ENCODE measurements around the gene HMGCL.
"Not testable (repeated sequence)": the region's sequence is repeated elsewhere in the genome, so short reads cannot be mapped to it uniquely, and the experiment has no call there.

HMGCL gene

DNA sequence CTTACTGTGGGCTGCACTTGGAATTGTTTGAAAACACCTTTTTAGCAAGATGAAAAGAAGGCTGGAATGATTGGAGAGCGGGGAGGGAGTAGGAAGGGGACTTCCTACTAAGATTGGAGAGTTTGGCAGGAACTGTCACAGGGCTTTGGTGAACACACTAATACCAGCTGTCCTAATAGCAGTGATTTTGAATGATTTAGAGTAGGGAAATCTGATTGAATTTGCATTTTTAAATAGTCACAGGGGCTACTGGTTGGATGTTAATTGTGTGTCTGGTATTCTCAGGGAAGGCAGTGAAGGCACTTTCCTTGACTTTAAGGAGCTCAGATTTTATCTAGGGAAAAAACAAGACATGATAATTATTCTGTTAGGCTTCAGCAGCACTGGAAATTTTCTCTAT, 2.5 kb upstream of the HMGCL start:
- DNase-seq (ENCODE audit: low spot score) (no peak), FAIRE-seq (no peak)

DNA sequence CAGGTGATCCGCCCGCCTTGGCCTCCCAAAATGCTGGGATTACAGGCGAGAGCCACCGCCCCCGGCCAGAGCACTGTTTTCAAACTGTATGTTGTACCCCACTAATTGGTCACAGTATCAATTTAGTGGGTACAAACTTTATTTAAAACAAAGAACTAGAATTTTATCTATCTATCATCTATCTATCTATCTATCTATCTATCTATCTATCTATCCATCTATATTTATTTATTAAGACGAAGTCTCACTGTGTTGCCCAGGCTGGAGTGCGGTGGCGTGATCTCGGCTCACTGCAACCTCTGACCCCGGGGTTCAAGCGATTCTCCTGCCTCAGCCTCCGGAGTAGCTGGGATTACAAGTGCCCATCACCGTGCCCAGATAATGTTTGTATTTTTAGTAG, 1.4 kb upstream of the HMGCL start:
- not testable (repeated sequence) for FAIRE-seq; DNase-seq (ENCODE audit: low spot score)

DNA sequence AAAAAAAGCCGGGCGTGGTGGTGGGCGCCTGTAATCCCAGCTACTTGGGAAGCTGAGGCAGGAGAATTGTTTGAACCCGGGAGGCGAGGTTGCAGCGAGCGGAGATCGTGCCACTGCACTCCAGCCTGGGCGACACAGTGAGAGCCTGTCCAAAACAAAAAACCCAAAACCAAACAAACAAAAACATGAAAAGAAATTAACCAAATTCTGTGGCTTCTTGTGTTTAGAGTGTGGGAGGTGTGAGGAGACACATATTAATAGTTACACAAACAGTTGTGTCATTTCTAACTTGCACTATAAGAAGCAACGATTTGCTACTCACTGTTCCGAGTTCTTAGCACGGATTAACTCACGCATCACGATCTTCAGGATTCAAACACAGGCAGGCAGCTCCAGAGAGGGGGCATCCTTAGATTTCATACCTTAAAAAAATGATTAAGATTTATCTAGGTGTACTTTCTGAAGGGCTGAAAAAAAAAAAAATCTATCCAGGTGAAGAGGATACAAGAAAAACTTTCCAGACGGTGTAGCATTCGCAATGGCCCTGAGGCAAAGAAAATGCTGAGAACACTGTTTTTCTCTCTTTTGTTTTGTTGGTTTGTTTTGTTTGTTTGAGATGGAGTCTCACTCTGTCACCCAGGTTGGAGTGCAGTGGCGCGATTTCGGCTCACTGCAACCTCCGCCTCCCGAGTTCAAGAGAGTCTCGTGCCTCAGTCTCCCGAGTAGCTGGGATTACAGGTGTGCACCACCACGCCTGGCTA, 713 bp upstream of the HMGCL start:
- no peak for DNase-seq (ENCODE audit: low spot score)
- no peak for FAIRE-seq

- no peak for FAIRE-seq
These were observed 536 bp downstream of the HMGCL start for GRCh38 chr1:23824711-23825075.

GRCh38 chr1:23823767-23824166, 1.5 kb downstream of the HMGCL start:
- DNase-seq (ENCODE audit: low spot score) (no peak), FAIRE-seq (no peak)

More at GRCh38 chr1:23824711-23825075, 536 bp downstream of the HMGCL start:
- DNase-seq (ENCODE audit: low spot score) = no peak

DNA sequence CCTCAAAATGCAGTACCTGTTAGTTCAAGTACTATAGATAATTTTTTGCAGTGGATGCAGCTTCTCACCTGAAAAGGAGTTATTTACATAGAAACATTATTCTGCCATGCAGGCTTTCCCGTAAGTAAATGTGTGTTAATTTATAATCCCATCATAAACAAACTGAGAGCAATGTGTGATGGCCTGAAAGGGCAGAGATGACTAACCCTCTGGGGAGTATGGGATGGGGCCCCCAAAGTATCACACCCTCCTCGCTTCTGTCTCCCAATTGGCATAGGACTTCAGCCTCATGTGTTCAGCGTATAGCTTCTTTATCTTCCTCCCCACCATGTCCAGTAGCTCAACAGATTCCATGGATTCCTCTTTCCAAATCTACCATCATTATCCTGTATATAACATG, 7.6 kb downstream of the HMGCL start:
- DNase-seq (ENCODE audit: low spot score) (no peak), FAIRE-seq (no peak)

DNA sequence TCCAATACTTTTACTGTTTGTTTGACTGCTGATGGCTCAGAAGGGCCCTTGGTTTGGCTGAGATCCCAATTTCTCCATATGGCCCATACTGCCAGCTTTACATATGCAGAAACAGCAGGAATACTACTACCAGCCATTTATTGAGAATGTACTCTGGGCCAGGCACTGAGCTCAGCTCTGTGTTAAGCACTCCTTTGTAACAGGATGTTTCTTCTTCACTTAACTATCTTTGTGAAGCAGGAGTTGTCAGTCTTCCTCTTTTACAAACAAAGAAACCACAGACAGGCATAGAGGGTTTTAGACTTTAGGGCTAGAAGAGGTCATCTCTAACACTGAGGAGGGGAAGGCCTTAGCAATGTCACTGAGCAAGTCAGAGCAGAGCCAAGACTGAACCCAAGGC, 8.3 kb downstream of the HMGCL start:
- FAIRE-seq (no peak), DNase-seq (ENCODE audit: low spot score) (no peak)

GRCh38 chr1:23816361-23816760, 8.9 kb downstream of the HMGCL start:
- no peak for FAIRE-seq

DNA sequence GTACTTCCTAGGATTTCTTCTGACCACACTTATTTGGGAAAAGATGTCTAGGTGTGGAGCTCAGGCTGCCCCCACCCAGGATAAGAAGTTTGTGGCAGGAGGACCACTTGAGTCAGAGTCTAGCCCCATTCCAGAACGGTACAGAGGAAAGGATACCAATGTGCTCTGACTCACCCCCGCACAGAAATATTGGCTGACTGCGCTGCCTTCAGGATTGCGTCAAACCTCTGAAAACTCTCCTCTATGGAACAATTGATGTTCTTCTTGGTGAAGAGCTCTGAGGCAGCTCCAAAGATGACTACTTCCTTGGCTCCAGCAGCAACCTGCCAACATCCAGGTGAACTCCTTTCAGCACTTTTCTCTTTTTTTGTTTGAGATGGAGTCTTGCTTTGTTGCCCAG, 11.2 kb downstream of the HMGCL start:
- FAIRE-seq = no peak

More at GRCh38 chr1:23816361-23816760, 8.9 kb downstream of the HMGCL start:
- no peak for DNase-seq (ENCODE audit: low spot score)

DNA sequence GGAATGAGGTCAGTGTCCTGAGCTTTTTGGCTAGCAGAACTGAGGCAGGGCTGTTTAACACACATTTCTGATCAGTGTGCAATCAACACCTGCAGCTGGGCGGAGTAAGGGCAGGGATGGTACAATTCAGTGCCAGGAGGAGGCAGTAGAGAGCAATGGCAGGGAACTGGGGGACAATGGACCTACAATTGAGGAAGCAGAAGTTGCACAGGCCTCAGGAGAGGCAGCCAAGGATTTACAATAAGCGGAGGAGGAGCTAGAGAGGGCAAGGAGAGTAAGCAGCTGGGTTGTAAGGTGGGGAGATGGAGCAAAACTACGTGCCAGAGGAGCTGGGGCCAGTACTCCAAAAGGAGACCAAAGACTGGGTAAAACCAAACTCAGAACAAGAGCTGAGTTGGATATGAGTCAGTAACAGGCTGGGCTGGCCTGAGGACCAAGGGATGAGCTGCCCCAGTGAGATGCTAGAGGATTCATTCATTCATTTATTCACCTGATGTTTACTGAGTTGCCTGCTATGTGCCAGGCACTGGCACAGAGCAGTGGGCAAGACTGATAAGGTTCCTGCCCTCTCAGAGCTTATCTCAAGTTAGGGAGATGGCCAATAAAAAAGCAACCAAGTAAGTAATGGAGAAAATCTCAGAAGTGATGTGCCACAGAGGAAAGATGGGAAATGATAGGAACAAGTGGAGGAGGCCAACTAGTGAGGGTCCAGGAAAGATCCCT, 14.2 kb downstream of the HMGCL start:
- DNase-seq (ENCODE audit: low spot score) = peak; percentile 40
- no peak for FAIRE-seq

More for the DNA sequence above, 11.2 kb downstream of the HMGCL start:
- no peak for DNase-seq (ENCODE audit: low spot score)

GRCh38 chr1:23809751-23810171, 15.5 kb downstream of the HMGCL start:
- FAIRE-seq (no peak), DNase-seq (ENCODE audit: low spot score) (peak; percentile 74)

DNA sequence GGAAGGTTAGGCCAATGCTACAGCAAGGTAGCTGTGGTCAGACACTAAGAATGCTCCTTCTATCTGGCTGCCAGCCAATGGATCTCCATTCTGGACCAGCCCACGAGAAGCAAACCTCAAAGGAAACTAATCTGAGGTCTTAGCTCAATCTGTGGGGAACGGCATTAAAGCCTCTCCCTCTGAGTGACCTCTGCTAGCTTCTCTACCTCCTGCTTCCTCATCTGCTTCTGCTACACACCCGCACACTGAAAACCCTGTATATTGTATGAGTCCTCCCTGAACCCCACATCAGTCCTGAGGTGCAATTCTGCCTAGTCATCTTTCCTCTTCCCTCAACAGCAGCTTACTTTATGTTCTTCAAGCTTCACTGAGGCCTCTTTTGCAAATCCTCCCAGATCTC, 17.8 kb downstream of the HMGCL start:
- no peak for DNase-seq (ENCODE audit: low spot score)
- FAIRE-seq = no peak

DNA sequence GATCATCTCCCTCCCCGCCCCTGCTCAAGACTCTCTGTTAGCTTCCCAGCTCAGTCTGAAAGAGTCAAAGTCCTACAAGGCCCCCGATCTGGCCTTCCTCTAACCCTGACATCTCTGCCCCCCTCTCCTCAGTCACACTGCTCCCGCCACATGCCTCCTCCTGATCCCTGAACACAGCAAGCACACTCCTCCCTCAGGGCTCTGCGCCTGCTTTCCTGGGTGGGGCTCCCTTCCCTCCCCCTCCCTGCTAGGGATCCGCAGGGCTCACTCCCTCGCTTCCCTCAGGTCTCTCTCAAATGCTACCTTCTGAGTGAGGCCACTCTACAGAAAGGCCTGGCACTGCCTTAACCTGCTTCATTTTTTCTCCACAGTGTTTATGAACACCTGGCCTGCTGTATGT, 18.9 kb downstream of the HMGCL start:
- FAIRE-seq (no peak), DNase-seq (ENCODE audit: low spot score) (no peak)

GRCh38 chr1:23805025-23805424, 20.2 kb downstream of the HMGCL start:
- FAIRE-seq (no peak), DNase-seq (ENCODE audit: low spot score) (no peak)

- FAIRE-seq (no peak), DNase-seq (ENCODE audit: low spot score) (no peak)
These were observed 20.9 kb downstream of the HMGCL start for GRCh38 chr1:23804183-23804835.

DNA sequence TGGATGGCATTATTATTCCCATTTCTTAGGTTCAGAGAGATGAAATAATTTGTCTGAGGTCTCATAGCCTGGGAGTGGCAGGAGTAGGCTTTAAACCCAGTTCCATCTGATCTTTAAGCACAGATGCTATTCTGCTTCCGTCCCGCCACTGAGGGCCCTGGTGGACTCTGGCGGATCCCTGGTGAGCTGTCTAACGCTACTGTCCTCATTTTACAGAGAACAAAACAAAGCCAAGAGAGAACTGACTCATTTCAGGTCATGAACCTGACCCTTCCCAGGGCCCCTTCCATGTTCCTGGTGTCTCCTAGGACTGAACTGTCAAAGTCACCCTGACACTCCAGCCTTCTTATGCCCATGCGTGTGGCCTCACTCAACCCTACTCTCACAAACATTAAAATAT, 21.6 kb downstream of the HMGCL start:
- FAIRE-seq = no peak
- no peak for DNase-seq (ENCODE audit: low spot score)

GRCh38 chr1:23802809-23803342, 22.4 kb downstream of the HMGCL start:
- not testable (repeated sequence) for FAIRE-seq

DNA sequence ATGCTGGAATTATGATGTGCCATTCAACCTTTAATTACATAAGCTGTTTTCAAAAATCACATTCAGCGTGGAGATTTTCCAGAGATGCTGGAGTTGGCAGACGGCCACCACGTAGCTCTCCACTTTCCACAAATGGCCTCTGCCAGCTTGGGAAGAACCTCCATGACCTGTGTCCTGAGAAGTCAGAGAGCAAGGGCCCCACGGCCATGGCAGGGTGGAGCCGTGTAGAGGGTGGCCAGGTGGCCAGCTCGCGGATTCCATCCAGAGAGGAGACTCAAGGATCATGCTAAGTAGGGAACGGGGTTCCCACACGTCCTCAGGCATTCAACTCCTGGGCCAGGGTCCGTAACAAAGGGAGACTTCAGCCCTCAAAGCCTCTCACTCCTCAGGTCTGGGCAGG, 23.4 kb downstream of the HMGCL start:
- DNase-seq (ENCODE audit: low spot score) (no peak), FAIRE-seq (no peak)

More at GRCh38 chr1:23802809-23803342, 22.4 kb downstream of the HMGCL start:
- DNase-seq (ENCODE audit: low spot score) = not testable (repeated sequence)

DNA sequence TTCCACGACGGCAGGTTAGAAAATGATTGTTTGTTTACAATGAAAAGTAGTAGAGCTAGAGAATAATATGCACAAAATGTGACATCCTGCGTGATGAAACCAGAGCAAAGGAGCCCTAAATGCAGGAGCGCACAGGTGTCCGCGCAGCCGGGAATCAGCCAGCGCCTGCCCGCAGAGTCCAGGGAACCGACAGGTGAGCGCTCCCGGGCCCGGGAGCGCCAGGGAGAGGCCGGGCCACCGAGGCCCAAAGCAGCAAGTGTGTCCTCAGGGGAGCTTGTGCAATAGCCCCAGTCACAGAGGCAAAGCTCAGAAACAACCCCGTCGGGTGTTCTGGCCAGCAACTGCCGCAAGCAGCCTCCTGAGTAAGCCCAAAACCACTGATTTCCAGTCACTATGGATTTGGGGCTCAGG, 23.9 kb downstream of the HMGCL start:
- FAIRE-seq = no peak
- no peak for DNase-seq (ENCODE audit: low spot score)

GRCh38 chr1:23800400-23801337, 24.6 kb downstream of the HMGCL start, which contains the start of gene GALE:
Gene GALE (minus strand): TSS chr1:23800754. CDS start chr1:23799007, 1,747 bp downstream.
- FAIRE-seq = peak; percentile 98
- DNase-seq (ENCODE audit: low spot score) = peak; percentile 98

Measured in urothelium cell line (cell line).